DND-41 (cell line): Measurements from ENCODE around the gene DGKB.

Experiments used
- ATAC-seq: fragments of 200-7000 bp; cut with Tn5 transposase; 3 replicates; pipeline ENCODE4 v1.9.1; 2021; ENCODE audit warnings: low read depth; ENCODE audit not compliant: insufficient read depth
- DNase-seq: peaks from one replicate; pipeline ENCODE4 v3.0.0-alpha.2; 2020
- H2AFZ ChIP-seq: 2 replicates; pipeline ENCODE4 v1.6.0; 2012; ENCODE audit warnings: low read depth, low read length
- H3K27ac ChIP-seq: 2 replicates; pipeline ENCODE4 v1.5.1; 2012; ENCODE audit warnings: low read length, inconsistent platforms
- H3K27me3 ChIP-seq: fragments of 200-600 bp; sonication (generic); 2 replicates; pipeline ENCODE4 v1.6.0; 2012; ENCODE audit warnings: low read length, mild to moderate bottlenecking, inconsistent platforms; ENCODE audit not compliant: insufficient read depth, poor library complexity
- H3K36me3 ChIP-seq: 2 replicates; pipeline ENCODE4 v1.5.1; 2012; ENCODE audit warnings: low read length, inconsistent platforms; ENCODE audit not compliant: insufficient read depth
- H3K4me1 ChIP-seq: 2 replicates; pipeline ENCODE4 v1.5.1; 2012; ENCODE audit warnings: mild to moderate bottlenecking, low read length; ENCODE audit not compliant: insufficient read depth
- H3K4me2 ChIP-seq: 2 replicates; pipeline ENCODE4 v1.6.0; 2012; ENCODE audit warnings: mild to moderate bottlenecking, moderate library complexity, low read length, inconsistent platforms; ENCODE audit not compliant: insufficient read depth
- H3K4me3 ChIP-seq, 2 experiments: fragments of 200-600 bp in 1 of 2; shearing (Covaris generic) in 1 of 2; 2 replicates each; pipeline ENCODE4 v1.5.1; 2012 to 2016; ENCODE audit warnings: inconsistent platforms in 2 of 2, low read length in 2 of 2, mild to moderate bottlenecking in 2 of 2, low read depth in 1 of 2, moderate library complexity in 1 of 2
- H3K79me2 ChIP-seq: 2 replicates; pipeline ENCODE4 v1.6.0; 2012; ENCODE audit warnings: low read length, inconsistent platforms; ENCODE audit not compliant: insufficient read depth
- H3K9ac ChIP-seq: 2 replicates; pipeline ENCODE4 v1.6.0; 2012; ENCODE audit warnings: low read depth, mild to moderate bottlenecking, inconsistent platforms, low read length, moderate library complexity
- H3K9me3 ChIP-seq: 2 replicates; pipeline ENCODE4 v1.5.1; 2012; ENCODE audit warnings: low read length, moderate library complexity, mild to moderate bottlenecking, inconsistent platforms; ENCODE audit not compliant: insufficient read depth, severe bottlenecking
- H4K20me1 ChIP-seq: 2 replicates; pipeline ENCODE4 v1.6.0; 2012; ENCODE audit warnings: low read length; ENCODE audit not compliant: insufficient read depth
- CTCF ChIP-seq: IDR thresholded peaks from 2 replicates; pipeline ENCODE4 v1.5.1; 2012; ENCODE audit warnings: borderline replicate concordance, low read length, moderate library complexity, mild to moderate bottlenecking; ENCODE audit not compliant: poor library complexity, severe bottlenecking; ENCODE audit errors: extremely low read depth
- EZH2 ChIP-seq: IDR thresholded peaks from 3 replicates; pipeline ENCODE4 v1.6.1; 2012; ENCODE audit warnings: borderline replicate concordance, low read depth, mild to moderate bottlenecking, moderate library complexity, low read length, inconsistent platforms; ENCODE audit not compliant: severe bottlenecking

The DGKB gene

GRCh38 chr7:14850039-14850438 lies 52.5 kb downstream of the DGKB start:
- Histone ChIP-seq H3K27me3 (no peaks in the 10 kb centered on the region), H3K4me1 (no peaks in the 10 kb centered on the region), H3K9ac (no peak overlapping the region), H4K20me1 (no peaks in the 10 kb centered on the region), H2AFZ (no peak overlapping the region), H3K4me2 (no peak overlapping the region), H3K79me2 (no peaks in the 10 kb centered on the region), H3K27ac (no peak overlapping the region), H3K9me3 (no peaks in the 10 kb centered on the region), H3K4me3 (no peak overlapping the region), H3K36me3 (no peaks in the 10 kb centered on the region)
- no peak for DNase-seq
- TF ChIP-seq EZH2 (no peak), CTCF (no peak)
- ATAC-seq = no peak

GRCh38 chr7:14846405-14846804 lies 56.1 kb downstream of the DGKB start:
- Histone ChIP-seq H3K9me3 (no peaks in the 10 kb centered on the region), H3K27me3 (no peaks in the 10 kb centered on the region), H3K4me2 (no peak overlapping the region), H3K36me3 (no peaks in the 10 kb centered on the region), H3K4me3 (no peak overlapping the region), H3K79me2 (no peaks in the 10 kb centered on the region), H3K4me1 (no peaks in the 10 kb centered on the region), H2AFZ (no peak overlapping the region), H3K27ac (no peak overlapping the region), H4K20me1 (no peaks in the 10 kb centered on the region), H3K9ac (no peak overlapping the region)
- TF ChIP-seq CTCF (no peak), EZH2 (no peak)
- DNase-seq (no peak), ATAC-seq (no peak)

GRCh38 chr7:14843755-14844154 lies 58.8 kb downstream of the DGKB start:
- no peak overlapping the region for H3K9ac ChIP-seq
- H3K4me3 ChIP-seq = no peak overlapping the region
- no peak overlapping the region for H3K4me2 ChIP-seq
- H3K4me1 ChIP-seq = no peaks in the 10 kb centered on the region
- ATAC-seq (no peak), DNase-seq (no peak)
- no peak overlapping the region for H2AFZ ChIP-seq
- no peak overlapping the region for H3K27ac ChIP-seq
- TF ChIP-seq EZH2 (no peak), CTCF (no peak)
- H3K9me3 ChIP-seq = no peaks in the 10 kb centered on the region
- no peaks in the 10 kb centered on the region for H3K79me2 ChIP-seq
- no peaks in the 10 kb centered on the region for H3K27me3 ChIP-seq
- no peaks in the 10 kb centered on the region for H3K36me3 ChIP-seq
- no peaks in the 10 kb centered on the region for H4K20me1 ChIP-seq

GRCh38 chr7:14842523-14842922 lies 60.0 kb downstream of the DGKB start:
- no peak overlapping the region for H3K9ac ChIP-seq
- H3K4me1 ChIP-seq = no peaks in the 10 kb centered on the region
- no peak overlapping the region for H3K4me3 ChIP-seq
- no peak overlapping the region for H3K4me2 ChIP-seq
- no peak overlapping the region for H3K27ac ChIP-seq
- TF ChIP-seq EZH2 = no peak
- TF ChIP-seq CTCF = no peak
- no peaks in the 10 kb centered on the region for H3K27me3 ChIP-seq
- no peaks in the 10 kb centered on the region for H4K20me1 ChIP-seq
- H3K79me2 ChIP-seq = no peaks in the 10 kb centered on the region
- no peaks in the 10 kb centered on the region for H3K36me3 ChIP-seq
- no peaks in the 10 kb centered on the region for H3K9me3 ChIP-seq
- ATAC-seq = no peak
- no peak overlapping the region for H2AFZ ChIP-seq
- no peak for DNase-seq
